Endodermal cell (in vitro differentiated cells): ENCODE results near the gene CACNA2D2. TPM values are rescaled to one million over a fixed set of nuclear protein-coding genes. Genes with fewer than 3 reads are reported as not detected.
A peak's percentile ranks its signal among the peaks of the same experiment; 100 is the strongest.

Experiments
- DNase-seq: peaks from one replicate; pipeline ENCODE4 v3.0.0-alpha.2; 2017
- H3K27ac ChIP-seq: 2 replicates; pipeline ENCODE4 v1.5.1; 2013; ENCODE audit warnings: mild to moderate bottlenecking, low read depth, low read length, moderate library complexity
- H3K27me3 ChIP-seq: 2 replicates; pipeline ENCODE4 v1.6.1; 2013; ENCODE audit warnings: mild to moderate bottlenecking, low read length, moderate library complexity; ENCODE audit not compliant: insufficient read depth, control insufficient read depth, poor library complexity, severe bottlenecking
- H3K36me3 ChIP-seq: 2 replicates; pipeline ENCODE4 v1.7.0; 2013; ENCODE audit warnings: mild to moderate bottlenecking, low read length, moderate library complexity; ENCODE audit not compliant: control insufficient read depth, insufficient read depth
- H3K4me1 ChIP-seq: one replicate; pipeline ENCODE4 v1.7.0; 2013; ENCODE audit warnings: low read length; ENCODE audit not compliant: control insufficient read depth, insufficient read depth
- H3K4me3 ChIP-seq: 2 replicates; pipeline ENCODE4 v1.5.1; 2013; ENCODE audit warnings: mild to moderate bottlenecking, low read length, moderate library complexity
- H3K9ac ChIP-seq: 2 replicates; pipeline ENCODE4 v1.6.1; 2013; ENCODE audit warnings: mild to moderate bottlenecking, low read length, moderate library complexity; ENCODE audit not compliant: poor library complexity, severe bottlenecking; ENCODE audit errors: extremely low read depth
- H3K9me3 ChIP-seq: 2 replicates; pipeline ENCODE4 v1.6.1; 2013; ENCODE audit warnings: mild to moderate bottlenecking, low read length, moderate library complexity; ENCODE audit not compliant: control insufficient read depth
- H3K27ac Mint-ChIP-seq: 2 replicates; pipeline ENCODE4 v1.8.0; 2020; ENCODE audit warnings: mixed read lengths
- H3K27me3 Mint-ChIP-seq: 2 replicates; pipeline ENCODE4 v1.8.0; 2021; ENCODE audit warnings: mild to moderate bottlenecking, mixed read lengths; ENCODE audit not compliant: insufficient read depth
- H3K36me3 Mint-ChIP-seq: 2 replicates; pipeline ENCODE4 v1.8.0; 2020; ENCODE audit warnings: low read depth, mixed read lengths
- H3K4me1 Mint-ChIP-seq: 2 replicates; pipeline ENCODE4 v1.8.0; 2020; ENCODE audit warnings: mixed read lengths
- H3K4me3 Mint-ChIP-seq: 2 replicates; pipeline ENCODE4 v1.8.0; 2020; ENCODE audit warnings: mild to moderate bottlenecking, moderate library complexity, mixed read lengths
- H3K9me3 Mint-ChIP-seq: 2 replicates; pipeline ENCODE4 v1.8.0; 2020; ENCODE audit warnings: mild to moderate bottlenecking, mixed read lengths
- CTCF ChIP-seq: fragments of 200-600 bp; sonication (generic); conservative IDR thresholded peaks from 2 replicates; pipeline ENCODE4 v1.5.0; 2021; ENCODE audit warnings: antibody characterized with exemption, mild to moderate bottlenecking
- WGBS, 2 experiments: methylation state at CpG; one replicate each; pipeline versions ENCODE4 v1.1.5 to v1.1.7; 2013; ENCODE audit warnings: missing lambda C conversion rate in 2 of 2, mixed read lengths in 1 of 2; ENCODE audit not compliant: insufficient coverage in 1 of 2, insufficient read length in 1 of 2; 5-methylcytosine and 5-hydroxymethylcytosine counted together
- total RNA-seq, 2 donors: library from RNA; stranded (reverse); fragmentation: NEBNext Ultra II Directional in 1 of 2; extraction: Animal tissue kit (Norgen Biotek cat#: 25700) in 1 of 2; gene quantifications; 2 replicates in 1 of 2; 3 replicates in 1 of 2; pipeline ENCODE4 v1.2.1, GENCODE V29; 2021

The CACNA2D2 gene
- total RNA-seq, 2 donors from 2014 or later: 17.6 to 20.7 TPM

- Mint-ChIP-seq H3K9me3 (no peaks in the 10 kb centered on the region), H3K4me1 (peaks cover 15% of the 10 kb centered on the region), H3K4me3 (peak within 1 kb of the TSS; percentile 77), H3K27ac (peak within 1 kb of the TSS; percentile 89), H3K36me3 (peaks cover 30% of the 10 kb centered on the region), H3K27me3 (no peaks in the 10 kb centered on the region)
- H3K4me1 ChIP-seq: peaks cover 10% of the 10 kb centered on the region
- peak within 1 kb of the TSS; percentile 66 for H3K27ac ChIP-seq
- H3K4me3 ChIP-seq: peak within 1 kb of the TSS; percentile 91
- H3K9me3 ChIP-seq: no peaks in the 10 kb centered on the region
- H3K9ac ChIP-seq: peak within 1 kb of the TSS; percentile 85
- no peak for TF ChIP-seq CTCF
- WGBS, 2 experiments: 6 to 23% methylated on average over 17 to 55 of the region's 55 CpGs
- H3K36me3 ChIP-seq: peaks cover 67% of the 10 kb centered on the region
- peak; percentile 98 for DNase-seq
- no peaks in the 10 kb centered on the region for H3K27me3 ChIP-seq
These were observed 175.3 kb downstream of the CACNA2D2 start, which contains the start of gene TUSC2 for GRCh38 chr3:50327943-50328691. TSS of gene TUSC2 (minus strand) at chr3:50328223. CDS start at chr3:50328099, 124 bp downstream.

- H3K9me3 ChIP-seq: no peaks in the 10 kb centered on the region
- no peak for TF ChIP-seq CTCF
- H3K4me3 ChIP-seq: peak overlapping the region; percentile 91
- peak overlapping the region; percentile 85 for H3K9ac ChIP-seq
- H3K27ac ChIP-seq: no peak overlapping the region
- H3K27ac Mint-ChIP-seq: peak overlapping the region; percentile 55
- H3K27me3 Mint-ChIP-seq: no peaks in the 10 kb centered on the region
- peak overlapping the region; percentile 77 for H3K4me3 Mint-ChIP-seq
- 80 to 92% methylated on average over 2 to 4 of the region's 4 CpGs for WGBS, 2 experiments
- H3K27me3 ChIP-seq: no peaks in the 10 kb centered on the region
- no peak for DNase-seq
- peaks cover 20% of the 10 kb centered on the region for H3K4me1 Mint-ChIP-seq
- peaks cover 26% of the 10 kb centered on the region for H3K36me3 Mint-ChIP-seq
- no peaks in the 10 kb centered on the region for H3K9me3 Mint-ChIP-seq
- H3K36me3 ChIP-seq: peaks cover 61% of the 10 kb centered on the region
- peaks cover 16% of the 10 kb centered on the region for H3K4me1 ChIP-seq
These were observed 176.3 kb downstream of the CACNA2D2 start for GRCh38 chr3:50327129-50327528.

GRCh38 chr3:50326182-50326541 is 177.3 kb downstream of the CACNA2D2 start:
- Mint-ChIP-seq H3K27ac (no peak overlapping the region), H3K9me3 (no peaks in the 10 kb centered on the region), H3K36me3 (peaks cover 22% of the 10 kb centered on the region), H3K4me1 (peaks cover 20% of the 10 kb centered on the region), H3K27me3 (no peaks in the 10 kb centered on the region), H3K4me3 (peak overlapping the region; percentile 77)
- Histone ChIP-seq H3K36me3 (peaks cover 51% of the 10 kb centered on the region), H3K9ac (no peak overlapping the region), H3K4me3 (no peak overlapping the region), H3K4me1 (peaks cover 16% of the 10 kb centered on the region), H3K27ac (no peak overlapping the region), H3K9me3 (no peaks in the 10 kb centered on the region), H3K27me3 (no peaks in the 10 kb centered on the region)
- TF ChIP-seq CTCF: no peak
- 94 to 100% methylated on average over 6 to 8 of the region's 8 CpGs for WGBS, 2 experiments
- DNase-seq: no peak
